Neural progenitor cell (in vitro differentiated cells): ENCODE data around the gene HPD.

Source experiments
- EZH2 ChIP-seq: fragments of 200-600 bp; sonication (generic); IDR thresholded peaks from 2 replicates; pipeline ENCODE4 v1.6.1; 2017; ENCODE audit warnings: antibody characterized with exemption, mild to moderate bottlenecking, moderate library complexity
- EZH2phosphoT487 ChIP-seq: fragments of 200-600 bp; sonication (generic); IDR thresholded peaks from 2 replicates; pipeline ENCODE4 v1.6.1; 2017; ENCODE audit warnings: antibody characterized with exemption
- TF ChIP-seq, protein P1 (sequence below): fragments of 200-600 bp; sonication (generic); IDR thresholded peaks from 2 replicates; pipeline ENCODE4 v1.5.1; 2017; ENCODE audit warnings: antibody characterized with exemption, mild to moderate bottlenecking

DNA sequence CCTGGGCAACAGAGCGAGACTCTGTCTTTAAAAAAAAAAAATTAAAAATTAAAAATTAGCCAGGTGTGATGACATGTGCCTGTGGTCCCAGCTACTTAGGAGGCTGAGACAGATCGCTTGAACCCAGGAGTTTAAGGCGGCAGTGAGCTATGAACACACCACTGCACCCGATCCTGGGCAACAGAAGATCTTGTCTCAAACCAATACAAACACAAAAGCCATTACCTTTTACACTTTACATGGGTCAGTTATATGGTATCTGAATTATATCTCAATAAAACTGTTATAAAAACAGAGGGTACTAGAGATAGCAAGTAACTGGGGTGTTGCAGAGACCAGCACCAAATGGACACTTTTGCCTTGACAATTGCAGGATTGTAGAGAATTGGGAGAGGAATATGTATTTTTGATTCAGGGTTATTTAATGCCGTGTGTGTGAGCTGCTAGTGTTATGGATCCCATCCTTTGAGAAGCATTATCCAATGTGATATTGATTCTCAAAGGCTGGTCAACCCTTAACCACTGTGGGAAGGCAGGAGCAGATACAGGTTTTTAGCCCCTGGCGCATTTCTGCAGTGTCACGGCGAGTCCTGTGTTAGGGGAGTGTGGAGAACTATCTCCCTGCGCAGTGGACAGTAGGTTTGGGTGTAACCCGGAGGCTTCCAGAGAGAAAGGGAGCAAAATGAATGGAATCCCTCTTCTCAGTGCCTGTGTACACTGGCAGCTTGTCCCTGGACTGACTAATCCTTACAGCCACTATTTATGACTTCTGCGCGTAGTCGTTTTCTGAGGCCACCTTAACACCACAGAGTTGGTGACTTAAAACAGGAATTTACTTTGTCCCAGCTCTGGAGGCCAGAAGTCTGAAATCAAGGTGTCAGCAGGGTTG lies 34.3 kb upstream of the HPD start:
- TF ChIP-seq EZH2phosphoT487: no peak
- TF ChIP-seq, protein P1, sequence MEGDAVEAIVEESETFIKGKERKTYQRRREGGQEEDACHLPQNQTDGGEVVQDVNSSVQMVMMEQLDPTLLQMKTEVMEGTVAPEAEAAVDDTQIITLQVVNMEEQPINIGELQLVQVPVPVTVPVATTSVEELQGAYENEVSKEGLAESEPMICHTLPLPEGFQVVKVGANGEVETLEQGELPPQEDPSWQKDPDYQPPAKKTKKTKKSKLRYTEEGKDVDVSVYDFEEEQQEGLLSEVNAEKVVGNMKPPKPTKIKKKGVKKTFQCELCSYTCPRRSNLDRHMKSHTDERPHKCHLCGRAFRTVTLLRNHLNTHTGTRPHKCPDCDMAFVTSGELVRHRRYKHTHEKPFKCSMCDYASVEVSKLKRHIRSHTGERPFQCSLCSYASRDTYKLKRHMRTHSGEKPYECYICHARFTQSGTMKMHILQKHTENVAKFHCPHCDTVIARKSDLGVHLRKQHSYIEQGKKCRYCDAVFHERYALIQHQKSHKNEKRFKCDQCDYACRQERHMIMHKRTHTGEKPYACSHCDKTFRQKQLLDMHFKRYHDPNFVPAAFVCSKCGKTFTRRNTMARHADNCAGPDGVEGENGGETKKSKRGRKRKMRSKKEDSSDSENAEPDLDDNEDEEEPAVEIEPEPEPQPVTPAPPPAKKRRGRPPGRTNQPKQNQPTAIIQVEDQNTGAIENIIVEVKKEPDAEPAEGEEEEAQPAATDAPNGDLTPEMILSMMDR: no peak
- no peak for TF ChIP-seq EZH2
